ENCODE measurements around the gene NR1D1.

DNA sequence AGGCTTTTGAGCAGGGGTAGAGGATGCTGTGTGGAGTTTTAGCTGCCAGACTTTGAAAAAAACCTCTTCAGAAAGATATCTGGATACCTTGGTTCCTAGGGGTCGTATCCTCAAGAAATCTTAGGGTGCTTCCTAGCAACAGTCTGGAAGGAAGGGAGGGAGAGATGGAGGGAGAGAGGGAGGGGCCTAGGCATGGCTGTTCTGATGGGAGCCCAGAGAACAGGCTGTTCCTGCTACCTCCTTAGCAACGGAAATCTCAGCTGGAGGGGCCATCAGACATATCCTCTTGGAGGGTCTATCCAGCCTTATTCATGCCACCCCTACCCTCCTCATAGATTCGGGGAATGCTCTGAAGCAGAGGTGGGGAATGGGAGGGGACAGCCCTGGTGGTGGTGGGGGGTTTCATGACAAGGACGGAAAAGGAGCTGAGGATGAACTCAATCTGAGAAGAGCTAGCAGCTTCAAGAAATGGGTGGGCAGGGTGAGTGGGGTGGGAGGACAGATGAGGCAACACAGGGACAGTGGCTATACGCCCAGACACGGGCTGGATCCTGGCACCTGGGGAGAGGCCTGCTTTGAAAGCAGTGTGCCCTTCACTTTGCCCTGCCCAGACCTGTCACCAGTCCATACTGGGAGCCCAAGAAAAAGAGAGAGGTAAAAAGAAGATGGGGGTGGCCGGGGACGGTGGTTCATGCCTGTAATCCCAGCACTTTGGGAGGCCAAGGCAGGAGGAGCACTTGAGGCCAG lies 40.5 kb downstream of the NR1D1 start:
- no peak for TF ChIP-seq SUZ12 (IDR thresholded peaks at IDR 0.05; ENCODE audit: extremely low read depth, insufficient read depth, insufficient read length)
- TF ChIP-seq YY1 (IDR thresholded peaks at IDR 0.05; ENCODE audit: insufficient read depth, insufficient read length) = no peak
- no peak for TF ChIP-seq ZNF274 (IDR thresholded peaks at IDR 0.05; ENCODE audit: low read depth, low read length)
